Peyer's patch (tissue), 4 donors: ENCODE data around the gene NKAIN2.

Experiments used
- CTCF ChIP-seq, 6 experiments: fragments of 450-650 bp in 4 of 6; fragments of 200-600 bp in 2 of 6; sonication (generic) in 1 of 6; IDR thresholded peaks; one replicate each; pipeline ENCODE4 v1.5.1; 2017 to 2019; ENCODE audit warnings: antibody characterized with exemption in 6 of 6, mild to moderate bottlenecking in 3 of 6, moderate library complexity in 1 of 6
- POLR2A ChIP-seq, 2 donors: fragments of 450-650 bp; IDR thresholded peaks; one replicate each; pipeline ENCODE4 v1.5.1; 2017; ENCODE audit warnings: antibody characterized with exemption in 2 of 2, mild to moderate bottlenecking in 2 of 2, moderate library complexity in 2 of 2

GRCh38 chr6:123770247-123770949 is 33.3 kb upstream of the NKAIN2 start:
- TF ChIP-seq CTCF (IDR thresholded peaks at IDR 0.05) (no peak), POLR2A (IDR thresholded peaks at IDR 0.05) (no peak)
